GM19328 (cell line): ENCODE measurements around the gene SLC5A2.
"Not testable (repeated sequence)": the region's sequence is repeated elsewhere in the genome, so short reads cannot be mapped to it uniquely, and the experiment has no call there.

Experiments
- ATAC-seq: cut with Tn5 transposase; IDR thresholded peaks from one replicate; pipeline ENCODE4 v1.9.1; 2021; ENCODE audit warnings: mild to moderate bottlenecking, moderate library complexity; ENCODE audit not compliant: unreplicated experiment

SLC5A2 gene

DNA sequence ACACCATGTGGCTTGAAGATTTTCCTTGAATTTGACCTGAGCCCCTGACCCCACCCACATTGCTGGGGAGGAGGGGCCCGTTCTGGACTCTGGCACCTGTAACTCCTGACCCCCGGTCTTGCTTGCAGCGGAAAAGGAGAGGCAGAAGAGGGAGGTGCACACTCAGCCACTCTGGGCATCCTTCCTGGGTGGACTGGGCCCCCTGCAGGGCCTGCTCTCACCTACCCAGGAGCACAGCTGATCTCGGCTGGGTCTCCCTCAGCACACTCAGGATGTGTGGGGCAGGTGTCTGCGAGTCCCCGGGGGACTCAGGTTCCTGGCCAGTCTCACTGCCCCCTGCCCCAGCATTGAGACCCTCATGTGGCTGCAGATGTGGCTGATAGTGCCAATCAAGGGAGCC, 40.8 kb downstream of the SLC5A2 start:
- ATAC-seq, result not testable (repeated sequence)

- no peak for ATAC-seq
Observed at GRCh38 chr16:31525113-31525512, 42.2 kb downstream of the SLC5A2 start.

- ATAC-seq, result no peak
Observed at GRCh38 chr16:31527734-31528274, 44.9 kb downstream of the SLC5A2 start, which contains the start of gene AHSP. Gene AHSP (plus strand): TSS chr16:31527900. CDS start chr16:31528140, 240 bp downstream.

DNA sequence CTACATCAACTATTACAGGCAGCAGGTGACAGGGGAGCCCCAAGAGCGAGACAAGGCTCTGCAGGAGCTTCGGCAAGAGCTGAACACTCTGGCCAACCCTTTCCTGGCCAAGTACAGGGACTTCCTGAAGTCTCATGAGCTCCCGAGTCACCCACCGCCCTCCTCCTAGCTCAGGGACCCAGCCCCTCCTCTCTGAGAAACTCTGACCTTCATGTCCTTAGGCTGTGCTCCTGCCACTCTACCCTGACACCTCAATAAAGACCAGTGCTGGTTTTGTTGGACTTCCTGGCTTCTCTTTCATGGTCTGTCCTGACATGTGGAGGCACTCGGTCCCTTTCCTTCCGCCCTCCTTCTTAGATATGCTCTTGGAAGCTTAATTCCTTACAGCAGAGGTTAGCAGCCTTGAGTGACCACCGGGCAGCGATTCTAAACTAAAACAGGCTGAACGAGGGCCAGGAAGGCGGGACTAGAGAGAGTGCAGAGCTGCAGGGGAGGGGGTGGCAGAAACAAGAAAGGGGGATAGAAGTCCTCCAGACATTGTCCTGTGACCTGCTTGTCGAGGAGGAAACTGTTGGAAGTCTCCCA, 45.7 kb downstream of the SLC5A2 start:
- no peak for ATAC-seq

DNA sequence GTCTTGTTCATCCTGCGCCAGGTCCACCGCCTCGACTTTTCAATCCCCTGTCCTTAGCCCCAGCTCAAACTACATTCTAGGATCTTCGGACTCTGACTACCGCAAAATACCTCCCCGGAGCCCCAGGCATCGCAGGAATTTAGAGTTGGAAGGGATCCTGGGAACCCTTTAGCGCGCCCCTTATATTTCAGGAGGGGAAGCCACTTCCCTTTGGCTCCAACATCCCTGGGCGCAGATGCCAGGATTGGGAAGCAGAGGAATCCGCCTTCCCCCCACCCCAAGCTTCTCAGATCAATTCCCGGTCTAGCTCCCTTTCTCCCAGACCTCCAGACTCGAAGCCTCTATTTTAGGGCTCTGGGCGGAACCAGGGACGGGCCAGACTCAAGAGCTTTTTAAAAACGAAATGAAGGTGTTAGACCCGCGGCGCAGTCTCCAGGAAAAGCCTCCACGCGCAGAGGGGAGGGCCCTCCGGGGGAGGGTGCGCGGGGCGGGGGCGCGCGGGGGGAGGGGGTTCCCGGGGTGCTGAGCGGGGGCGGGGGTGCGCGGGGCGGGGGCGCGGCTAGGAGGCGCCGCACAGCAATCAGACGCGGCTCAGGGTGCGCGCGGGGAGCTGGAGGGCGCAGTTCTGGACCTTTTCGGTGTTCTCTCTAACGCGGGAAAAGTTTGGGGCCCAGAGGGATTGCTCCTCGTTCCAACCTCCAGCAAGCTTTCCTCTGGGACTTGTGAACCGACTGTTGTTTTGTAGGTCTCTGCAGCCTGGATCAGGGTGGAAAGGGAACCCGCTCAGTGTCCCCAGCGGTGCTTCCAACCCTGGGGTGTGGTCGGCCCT, 46.4 kb downstream of the SLC5A2 start:
- no peak for ATAC-seq

GRCh38 chr16:31529937-31530312, 47.0 kb downstream of the SLC5A2 start:
- ATAC-seq, result no peak

- no peak for ATAC-seq
Observed at GRCh38 chr16:31530405-31530804, 47.5 kb downstream of the SLC5A2 start.

GRCh38 chr16:31531096-31531495, 48.2 kb downstream of the SLC5A2 start:
- ATAC-seq, result no peak

- ATAC-seq, result no peak
Observed at GRCh38 chr16:31532120-31532519, 49.2 kb downstream of the SLC5A2 start.

- no peak for ATAC-seq
Observed at GRCh38 chr16:31532896-31533295, 50.0 kb downstream of the SLC5A2 start.

DNA sequence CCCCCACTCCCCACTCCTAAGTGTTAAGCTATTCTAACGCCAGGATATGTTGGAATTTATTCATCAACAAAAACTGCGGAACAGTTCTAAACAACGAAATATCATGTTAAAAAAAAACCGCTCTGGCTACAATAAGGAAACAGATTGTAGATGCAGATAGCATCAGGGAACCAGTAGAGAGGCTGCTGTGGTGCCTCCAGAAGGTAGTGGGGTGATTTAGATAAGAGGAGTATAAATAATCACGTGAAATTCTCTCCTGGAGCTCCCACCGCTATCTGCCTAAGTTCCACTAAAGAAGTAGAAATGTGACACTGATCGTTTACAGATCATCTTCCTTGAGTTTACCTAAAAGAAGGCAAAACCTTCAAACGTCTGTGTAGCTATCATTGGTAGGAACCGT, 52.8 kb downstream of the SLC5A2 start:
- ATAC-seq, result no peak

GRCh38 chr16:31536804-31537361, 54.0 kb downstream of the SLC5A2 start:
- ATAC-seq, result no peak

DNA sequence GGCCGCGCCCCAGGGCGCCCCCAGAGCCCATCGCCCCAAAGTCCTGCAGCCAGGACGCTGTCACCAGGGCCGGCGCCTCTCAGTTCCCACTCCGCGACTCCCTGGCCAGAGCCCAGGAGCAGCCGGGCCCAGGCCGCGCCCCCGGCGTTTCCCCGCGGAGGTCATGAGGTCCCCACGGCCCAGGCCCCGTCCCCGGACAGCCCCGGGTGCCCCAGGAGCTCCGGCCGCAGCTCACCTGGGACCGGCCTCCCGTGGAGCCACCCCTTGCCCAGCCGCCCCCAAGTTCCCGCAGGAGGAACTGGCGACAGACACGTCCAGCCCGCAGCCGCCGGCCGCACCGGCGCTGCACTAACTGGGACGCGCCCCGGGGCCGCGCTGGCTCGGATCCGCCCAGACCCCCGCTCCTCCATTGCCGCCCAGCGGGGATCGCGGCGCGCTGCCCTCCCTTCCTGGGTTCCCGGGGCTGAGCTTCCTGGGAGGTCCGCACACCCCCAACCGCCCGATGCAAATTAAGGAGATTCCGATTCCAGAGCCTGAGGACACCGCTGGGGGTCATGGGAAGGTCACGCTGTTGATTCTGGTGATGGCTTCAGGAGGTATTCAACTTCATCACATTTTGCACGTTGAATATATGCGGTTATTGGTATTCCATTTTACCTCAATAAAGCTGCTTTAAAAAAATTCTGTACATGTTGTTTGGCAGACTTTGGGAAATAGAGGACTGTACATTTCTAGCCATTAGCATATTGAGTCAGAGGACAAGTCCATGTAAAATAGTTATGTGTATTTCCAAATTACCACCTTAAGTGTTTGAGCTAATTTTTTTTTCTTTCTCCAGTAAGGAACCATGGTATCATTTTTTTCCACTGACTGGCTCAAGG, 54.7 kb downstream of the SLC5A2 start:
- ATAC-seq, result no peak

- ATAC-seq, result not testable (repeated sequence)
Observed at GRCh38 chr16:31538243-31538598, 55.3 kb downstream of the SLC5A2 start.

DNA sequence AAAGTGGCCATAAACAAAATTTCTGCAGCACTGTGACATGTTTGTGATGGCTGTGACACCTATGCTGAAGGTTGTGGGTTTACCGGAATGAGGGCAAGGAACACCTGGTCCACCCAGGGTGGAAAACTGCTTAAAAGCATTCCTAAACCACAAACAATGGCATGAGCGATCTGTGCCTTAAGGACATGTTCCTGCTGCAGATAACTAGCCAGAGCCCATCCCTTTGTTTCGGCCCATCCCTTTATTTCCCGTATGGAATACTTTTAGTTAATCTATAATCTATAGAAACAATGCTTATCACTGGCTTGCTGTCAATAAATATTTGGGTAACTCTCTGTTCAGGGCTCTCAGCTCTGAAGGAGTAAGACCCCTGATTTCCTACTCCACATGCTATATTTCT, 56.8 kb downstream of the SLC5A2 start:
- not testable (repeated sequence) for ATAC-seq
